GM18519 (cell line): ENCODE results near the gene LINGO1.

Source experiments
- ATAC-seq: cut with Tn5 transposase; IDR thresholded peaks from one replicate; pipeline ENCODE4 v1.9.1; 2021; ENCODE audit warnings: mild to moderate bottlenecking, moderate library complexity; ENCODE audit not compliant: unreplicated experiment, low FRiP score

The LINGO1 gene

GRCh38 chr15:77632534-77633133 lies at the start of gene LINGO1:
LINGO1 (minus strand) TSS chr15:77632912; CDS start chr15:77632315, 597 bp downstream.
- no peak for ATAC-seq

GRCh38 chr15:77681362-77681761 lies 48.6 kb upstream of the LINGO1 start:
- ATAC-seq: no peak

- ATAC-seq: no peak
These were observed 44.1 kb upstream of the LINGO1 start for GRCh38 chr15:77676569-77677375.

- no peak for ATAC-seq
These were observed 43.2 kb upstream of the LINGO1 start for GRCh38 chr15:77675806-77676415.

- no peak for ATAC-seq
These were observed 41.6 kb upstream of the LINGO1 start for GRCh38 chr15:77674327-77674726.

GRCh38 chr15:77673866-77674265 lies 41.2 kb upstream of the LINGO1 start:
- no peak for ATAC-seq

- no peak for ATAC-seq
These were observed 39.4 kb upstream of the LINGO1 start for GRCh38 chr15:77672135-77672534.

- ATAC-seq: no peak
These were observed 38.8 kb upstream of the LINGO1 start for GRCh38 chr15:77671362-77672056.

- no peak for ATAC-seq
These were observed 38.0 kb upstream of the LINGO1 start for GRCh38 chr15:77670558-77671361.

GRCh38 chr15:77669896-77670295 lies 37.2 kb upstream of the LINGO1 start:
- no peak for ATAC-seq

- no peak for ATAC-seq
These were observed 34.9 kb upstream of the LINGO1 start for GRCh38 chr15:77667338-77668234.

GRCh38 chr15:77666296-77666660 lies 33.6 kb upstream of the LINGO1 start:
- no peak for ATAC-seq

GRCh38 chr15:77665530-77666295 lies 33.0 kb upstream of the LINGO1 start:
- no peak for ATAC-seq

- ATAC-seq: no peak
These were observed 31.7 kb upstream of the LINGO1 start for GRCh38 chr15:77664428-77664827.

- ATAC-seq: no peak
These were observed 30.5 kb upstream of the LINGO1 start for GRCh38 chr15:77663256-77663655.

- no peak for ATAC-seq
These were observed 26.9 kb upstream of the LINGO1 start for GRCh38 chr15:77659350-77660321.

- no peak for ATAC-seq
These were observed 25.6 kb upstream of the LINGO1 start for GRCh38 chr15:77658304-77658703.
